Mesothelial cell of epicardium (in vitro differentiated cells): ENCODE measurements around the gene EPHB6. TPM values are rescaled to one million over a fixed set of nuclear protein-coding genes. Genes with fewer than 3 reads are reported as not detected.

Source experiments
- DNase-seq, 2 experiments: peaks; one replicate each; pipeline ENCODE4 v3.0.0; 2021; ENCODE audit warnings: low spot score in 2 of 2; ENCODE audit not compliant: unreplicated experiment in 2 of 2
- H3K27ac Mint-ChIP-seq: 2 replicates; pipeline ENCODE4 v1.8.0; 2021; ENCODE audit warnings: mixed read lengths
- H3K27me3 Mint-ChIP-seq: 2 replicates; pipeline ENCODE4 v1.8.0; 2021; ENCODE audit warnings: low read depth, mixed read lengths
- H3K36me3 Mint-ChIP-seq: 2 replicates; pipeline ENCODE4 v1.8.0; 2021; ENCODE audit warnings: mixed read lengths
- H3K4me1 Mint-ChIP-seq: 2 replicates; pipeline ENCODE4 v1.8.0; 2021; ENCODE audit warnings: mixed read lengths
- H3K4me3 Mint-ChIP-seq: 2 replicates; pipeline ENCODE4 v1.8.0; 2021; ENCODE audit warnings: mild to moderate bottlenecking, moderate library complexity, mixed read lengths
- H3K9me3 Mint-ChIP-seq: 2 replicates; pipeline ENCODE4 v1.8.0; 2021; ENCODE audit warnings: mixed read lengths
- total RNA-seq: library from RNA; stranded (reverse); gene quantifications from 3 replicates; pipeline ENCODE4 v1.2.1, GENCODE V29; 2021
- TF ChIP-seq, protein P1 (sequence below): fragments of 200-600 bp; sonication (generic); IDR thresholded peaks from one replicate; pipeline ENCODE4 v1.5.0; 2021; ENCODE audit warnings: antibody characterized with exemption; ENCODE audit not compliant: unreplicated experiment

The EPHB6 gene
- total RNA-seq, 1 donor from 2014 or later = 28.0 TPM

- no peak for DNase-seq
- Mint-ChIP-seq H3K27ac (no peak overlapping the region), H3K4me1 (peaks cover 13% of the 10 kb centered on the region), H3K4me3 (no peak overlapping the region), H3K9me3 (peaks cover 22% of the 10 kb centered on the region), H3K27me3 (peaks cover 15% of the 10 kb centered on the region), H3K36me3 (no peaks in the 10 kb centered on the region)
- TF ChIP-seq, protein P1, sequence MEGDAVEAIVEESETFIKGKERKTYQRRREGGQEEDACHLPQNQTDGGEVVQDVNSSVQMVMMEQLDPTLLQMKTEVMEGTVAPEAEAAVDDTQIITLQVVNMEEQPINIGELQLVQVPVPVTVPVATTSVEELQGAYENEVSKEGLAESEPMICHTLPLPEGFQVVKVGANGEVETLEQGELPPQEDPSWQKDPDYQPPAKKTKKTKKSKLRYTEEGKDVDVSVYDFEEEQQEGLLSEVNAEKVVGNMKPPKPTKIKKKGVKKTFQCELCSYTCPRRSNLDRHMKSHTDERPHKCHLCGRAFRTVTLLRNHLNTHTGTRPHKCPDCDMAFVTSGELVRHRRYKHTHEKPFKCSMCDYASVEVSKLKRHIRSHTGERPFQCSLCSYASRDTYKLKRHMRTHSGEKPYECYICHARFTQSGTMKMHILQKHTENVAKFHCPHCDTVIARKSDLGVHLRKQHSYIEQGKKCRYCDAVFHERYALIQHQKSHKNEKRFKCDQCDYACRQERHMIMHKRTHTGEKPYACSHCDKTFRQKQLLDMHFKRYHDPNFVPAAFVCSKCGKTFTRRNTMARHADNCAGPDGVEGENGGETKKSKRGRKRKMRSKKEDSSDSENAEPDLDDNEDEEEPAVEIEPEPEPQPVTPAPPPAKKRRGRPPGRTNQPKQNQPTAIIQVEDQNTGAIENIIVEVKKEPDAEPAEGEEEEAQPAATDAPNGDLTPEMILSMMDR = no peak
These were observed 37.4 kb upstream of the EPHB6 start for GRCh38 chr7:142817506-142817905.

- no peak for DNase-seq
- Mint-ChIP-seq H3K4me1 (no peaks in the 10 kb centered on the region), H3K36me3 (peaks cover 2% of the 10 kb centered on the region), H3K9me3 (peaks cover 31% of the 10 kb centered on the region), H3K27me3 (peaks cover 6% of the 10 kb centered on the region), H3K4me3 (no peak overlapping the region), H3K27ac (no peak overlapping the region)
- TF ChIP-seq, protein P1 = no peak
These were observed 35.3 kb upstream of the EPHB6 start for GRCh38 chr7:142819530-142819929.

DNA sequence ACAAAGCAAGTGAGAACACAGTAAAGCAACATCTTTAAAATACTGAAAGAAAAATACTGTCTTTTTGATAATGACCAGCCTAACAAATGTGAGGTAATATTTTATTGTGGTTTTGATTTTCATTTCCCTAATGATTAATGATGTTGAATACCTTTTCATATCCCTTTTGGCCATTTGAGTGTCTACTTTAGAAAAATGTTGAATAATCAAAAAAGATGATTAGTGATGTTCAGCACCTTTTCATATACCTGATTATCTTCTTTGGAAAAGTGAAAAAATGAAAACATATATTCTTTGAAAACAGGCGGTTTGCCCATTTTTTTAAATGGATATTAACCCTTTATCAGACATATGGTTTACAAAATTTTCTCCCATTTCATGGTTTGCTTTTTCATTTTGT lies 32.2 kb upstream of the EPHB6 start:
- no peak for DNase-seq
- H3K27me3 Mint-ChIP-seq = peaks cover 2% of the 10 kb centered on the region
- no peak overlapping the region for H3K4me3 Mint-ChIP-seq
- H3K4me1 Mint-ChIP-seq = no peaks in the 10 kb centered on the region
- TF ChIP-seq, protein P1 = no peak
- peaks cover 41% of the 10 kb centered on the region for H3K9me3 Mint-ChIP-seq
- H3K27ac Mint-ChIP-seq = no peak overlapping the region
- peaks cover 2% of the 10 kb centered on the region for H3K36me3 Mint-ChIP-seq

- peaks cover 2% of the 10 kb centered on the region for H3K36me3 Mint-ChIP-seq
- TF ChIP-seq, protein P1 = no peak
- H3K4me3 Mint-ChIP-seq = no peak overlapping the region
- no peaks in the 10 kb centered on the region for H3K27me3 Mint-ChIP-seq
- no peak overlapping the region for H3K27ac Mint-ChIP-seq
- peaks cover 18% of the 10 kb centered on the region for H3K9me3 Mint-ChIP-seq
- H3K4me1 Mint-ChIP-seq = peaks cover 4% of the 10 kb centered on the region
- DNase-seq = no peak
These were observed 26.9 kb upstream of the EPHB6 start for GRCh38 chr7:142827951-142828500.

- DNase-seq = no peak
- Mint-ChIP-seq H3K9me3 (no peaks in the 10 kb centered on the region), H3K36me3 (no peaks in the 10 kb centered on the region), H3K4me3 (no peak overlapping the region), H3K27me3 (no peaks in the 10 kb centered on the region), H3K4me1 (peaks cover 4% of the 10 kb centered on the region), H3K27ac (no peak overlapping the region)
- TF ChIP-seq, protein P1 = no peak
These were observed 22.5 kb upstream of the EPHB6 start for GRCh38 chr7:142832417-142832816.
